IPS-15b (cell line): Measurements from ENCODE around the gene TIMM29.

ENCODE experiments used
- H3K27me3 ChIP-seq: one replicate; pipeline ENCODE4 v1.6.1; 2013; ENCODE audit warnings: low read length; ENCODE audit not compliant: control insufficient read depth, insufficient read depth
- H3K36me3 ChIP-seq: one replicate; pipeline ENCODE4 v1.6.1; 2013; ENCODE audit warnings: low read length; ENCODE audit not compliant: control insufficient read depth, insufficient read depth
- H3K4me1 ChIP-seq: one replicate; pipeline ENCODE4 v1.6.1; 2013; ENCODE audit warnings: mild to moderate bottlenecking, low read length; ENCODE audit not compliant: control insufficient read depth, insufficient read depth
- H3K4me3 ChIP-seq: one replicate; pipeline ENCODE4 v1.5.1; 2013; ENCODE audit warnings: low read depth, low read length
- H3K9ac ChIP-seq: one replicate; pipeline ENCODE4 v1.6.1; 2013; ENCODE audit warnings: low read depth, mild to moderate bottlenecking, low read length
- H3K9me3 ChIP-seq: one replicate; pipeline ENCODE4 v1.6.1; 2013; ENCODE audit warnings: mild to moderate bottlenecking, low read length; ENCODE audit not compliant: control insufficient read depth, insufficient read depth

Gene TIMM29

DNA sequence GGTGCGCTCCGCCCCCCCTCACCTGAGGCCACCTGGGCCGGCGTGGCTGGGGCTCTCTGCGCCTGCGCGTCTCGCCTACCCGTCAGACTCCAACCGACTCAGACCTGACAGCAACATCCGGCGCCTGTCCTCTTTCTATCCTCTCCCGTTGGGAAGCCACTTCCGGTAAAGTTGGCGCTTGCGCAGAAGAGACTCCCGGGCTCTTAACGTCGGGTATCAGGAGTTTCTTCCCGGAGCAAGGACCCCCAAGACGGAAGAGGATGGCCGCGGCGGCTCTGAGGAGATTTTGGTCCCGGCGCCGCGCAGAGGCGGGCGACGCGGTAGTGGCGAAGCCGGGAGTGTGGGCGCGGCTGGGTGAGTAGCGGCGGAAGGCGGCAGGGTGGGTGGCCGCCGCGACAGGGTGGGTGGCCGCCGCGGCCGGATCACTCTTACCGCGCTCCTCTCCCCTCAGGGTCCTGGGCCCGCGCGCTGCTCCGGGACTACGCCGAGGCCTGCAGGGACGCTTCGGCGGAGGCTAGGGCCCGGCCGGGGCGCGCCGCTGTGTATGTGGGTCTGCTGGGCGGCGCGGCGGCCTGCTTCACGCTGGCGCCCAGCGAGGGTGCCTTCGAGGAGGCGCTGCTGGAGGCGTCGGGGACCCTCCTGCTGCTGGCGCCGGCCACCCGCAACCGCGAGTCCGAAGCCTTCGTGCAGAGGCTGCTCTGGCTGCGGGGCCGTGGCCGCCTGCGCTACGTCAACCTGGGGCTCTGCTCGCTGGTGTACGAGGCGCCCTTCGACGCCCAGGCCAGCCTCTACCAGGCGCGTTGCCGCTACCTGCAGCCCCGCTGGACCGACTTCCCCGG, at the start of gene TIMM29, which contains the start of gene YIPF2:
TSS of gene TIMM29 (plus strand) at position 249 of the 839 bp plus-strand sequence. CDS start at position 261, 12 bp downstream.
TSS of gene YIPF2 (minus strand) at position 77 of the 839 bp plus-strand sequence. CDS start 229 bp downstream, outside the sequence.
- peak within 1 kb of the TSS; percentile 85 for H3K4me3 ChIP-seq
- peaks cover 3% of the 10 kb centered on the region for H3K4me1 ChIP-seq
- H3K9me3 ChIP-seq: no peaks in the 10 kb centered on the region
- H3K36me3 ChIP-seq: peaks cover 21% of the 10 kb centered on the region
- peak within 1 kb of the TSS; percentile 87 for H3K9ac ChIP-seq
- no peaks in the 10 kb centered on the region for H3K27me3 ChIP-seq

DNA sequence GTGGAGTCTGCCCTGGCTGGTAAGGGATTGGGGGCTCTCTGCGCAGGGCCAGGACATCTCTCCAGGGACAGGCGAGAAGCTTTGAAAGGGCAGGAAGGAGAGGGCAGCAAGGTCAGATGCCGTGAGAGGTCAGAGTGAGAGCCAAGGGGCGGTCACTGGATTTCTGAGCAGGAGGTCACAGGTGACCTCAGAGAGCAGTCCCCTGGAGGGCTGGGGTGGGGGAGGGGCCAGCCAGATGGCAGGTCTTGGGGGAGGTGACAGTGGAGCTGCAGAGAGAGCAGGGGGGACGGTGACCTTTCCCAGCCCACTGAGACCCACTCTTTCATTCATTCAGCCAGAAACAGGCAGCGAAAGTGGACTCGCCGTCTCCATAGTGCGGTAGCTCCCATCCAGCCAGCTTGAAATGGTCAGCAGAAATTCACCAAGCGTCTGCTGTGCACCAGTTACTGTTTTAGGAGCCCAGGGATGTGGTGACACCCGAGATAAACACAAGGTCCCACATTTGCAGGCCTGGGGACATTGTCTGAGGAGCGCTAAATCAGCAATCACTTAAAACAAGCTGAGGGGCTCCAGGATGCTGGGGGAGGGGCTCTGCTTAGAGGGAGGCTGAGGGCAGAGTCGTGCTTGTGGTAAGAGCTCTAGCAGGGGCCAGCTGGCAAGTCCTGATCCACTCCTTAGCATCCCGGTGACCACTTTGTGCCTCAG, 47.1 kb upstream of the TIMM29 start:
- Histone ChIP-seq H3K9ac (no peak overlapping the region), H3K4me3 (no peak overlapping the region), H3K27me3 (no peaks in the 10 kb centered on the region), H3K4me1 (peaks cover 25% of the 10 kb centered on the region), H3K9me3 (no peaks in the 10 kb centered on the region), H3K36me3 (no peaks in the 10 kb centered on the region)

DNA sequence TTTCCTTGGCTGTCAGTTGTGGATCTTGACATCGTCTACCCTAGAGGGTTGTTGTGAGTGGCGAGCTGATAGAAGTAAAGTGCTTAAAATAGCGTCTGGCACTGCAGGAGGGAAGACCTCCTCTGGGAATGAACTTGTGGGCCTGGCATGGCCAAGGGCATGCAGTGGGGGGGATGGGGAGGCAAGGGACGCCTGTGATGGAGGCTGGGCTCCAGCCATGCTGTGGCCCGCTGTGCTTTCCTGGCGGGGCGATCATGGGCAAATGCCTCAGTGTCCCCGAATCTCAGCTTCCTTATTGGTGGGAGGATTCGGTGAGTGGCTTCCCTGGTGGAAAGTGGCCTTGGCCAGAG, 46.5 kb upstream of the TIMM29 start:
- Histone ChIP-seq H3K4me3 (no peak overlapping the region), H3K9ac (no peak overlapping the region), H3K9me3 (no peaks in the 10 kb centered on the region), H3K4me1 (peaks cover 27% of the 10 kb centered on the region), H3K36me3 (peaks cover 3% of the 10 kb centered on the region), H3K27me3 (no peaks in the 10 kb centered on the region)

DNA sequence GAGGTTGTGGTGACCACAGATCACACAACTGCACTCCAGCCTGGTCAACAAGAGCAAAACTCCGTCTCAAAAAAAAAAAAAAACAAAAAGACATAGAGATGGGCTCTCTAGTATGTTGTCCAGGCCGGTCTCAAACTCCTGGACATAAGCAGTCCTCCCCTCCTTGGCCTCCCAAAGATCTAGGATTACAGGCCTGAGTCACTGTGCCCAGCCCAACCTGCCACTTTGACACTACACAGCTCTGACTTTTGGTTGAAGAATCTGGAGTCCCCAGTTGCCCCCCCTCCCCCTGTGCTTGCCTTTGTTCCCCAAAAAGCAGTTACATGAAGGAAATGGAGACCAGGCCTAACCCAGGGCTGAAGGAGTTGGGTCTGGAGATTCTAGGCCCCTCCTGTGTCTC, 44.3 kb upstream of the TIMM29 start:
- Histone ChIP-seq H3K36me3 (peaks cover 4% of the 10 kb centered on the region), H3K4me3 (no peak overlapping the region), H3K9me3 (no peaks in the 10 kb centered on the region), H3K27me3 (no peaks in the 10 kb centered on the region), H3K4me1 (peaks cover 38% of the 10 kb centered on the region), H3K9ac (no peak overlapping the region)

DNA sequence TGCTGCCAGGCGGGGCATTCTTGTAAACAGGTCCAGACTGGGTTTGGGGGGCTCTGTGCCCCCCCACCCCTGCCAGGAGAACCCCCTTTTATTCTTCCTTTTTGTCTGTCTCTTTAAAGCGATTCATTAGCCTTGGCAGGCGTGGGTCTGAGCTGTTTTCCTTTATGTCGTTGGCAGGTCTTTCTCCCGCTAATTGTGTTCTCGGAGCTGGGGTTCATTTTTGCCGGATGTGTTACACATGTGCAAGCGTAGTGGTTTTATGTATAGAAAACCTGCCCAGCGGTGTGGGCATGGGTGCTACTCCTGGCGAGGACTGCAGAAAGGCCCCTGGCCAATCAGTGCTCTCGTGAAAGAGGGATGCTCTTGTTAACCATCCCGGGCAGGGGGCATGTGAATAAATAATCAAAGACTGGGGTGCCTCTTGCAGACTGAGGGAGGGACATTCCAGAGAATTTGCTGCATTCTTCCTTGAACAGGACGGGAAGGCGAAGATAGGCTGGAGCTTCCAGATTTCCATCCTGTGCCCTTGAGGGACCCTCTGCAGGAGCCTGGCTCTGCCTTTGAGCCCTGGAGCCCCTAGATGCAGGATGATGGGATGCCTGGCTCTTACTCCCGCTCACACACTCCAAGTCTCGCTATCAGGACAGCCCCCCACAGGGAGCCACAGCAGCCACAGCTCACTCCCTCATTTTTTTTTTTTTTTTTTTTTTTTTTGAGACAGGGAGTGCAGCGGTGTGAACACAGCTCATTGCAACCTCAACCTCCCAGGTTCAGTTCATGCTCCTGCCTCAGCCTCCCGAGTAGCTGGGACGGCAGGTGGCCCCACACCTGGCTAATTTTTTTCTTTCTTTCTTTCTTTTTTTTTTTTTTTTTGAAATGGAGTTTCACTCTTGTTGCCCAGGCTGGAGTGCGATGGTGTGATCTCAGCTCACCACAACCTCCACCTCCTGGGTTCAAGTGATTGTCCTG, 43.1 kb upstream of the TIMM29 start:
- H3K36me3 ChIP-seq: peaks cover 4% of the 10 kb centered on the region
- no peak overlapping the region for H3K4me3 ChIP-seq
- peaks cover 30% of the 10 kb centered on the region for H3K4me1 ChIP-seq
- H3K9ac ChIP-seq: no peak overlapping the region
- no peaks in the 10 kb centered on the region for H3K27me3 ChIP-seq
- H3K9me3 ChIP-seq: no peaks in the 10 kb centered on the region

DNA sequence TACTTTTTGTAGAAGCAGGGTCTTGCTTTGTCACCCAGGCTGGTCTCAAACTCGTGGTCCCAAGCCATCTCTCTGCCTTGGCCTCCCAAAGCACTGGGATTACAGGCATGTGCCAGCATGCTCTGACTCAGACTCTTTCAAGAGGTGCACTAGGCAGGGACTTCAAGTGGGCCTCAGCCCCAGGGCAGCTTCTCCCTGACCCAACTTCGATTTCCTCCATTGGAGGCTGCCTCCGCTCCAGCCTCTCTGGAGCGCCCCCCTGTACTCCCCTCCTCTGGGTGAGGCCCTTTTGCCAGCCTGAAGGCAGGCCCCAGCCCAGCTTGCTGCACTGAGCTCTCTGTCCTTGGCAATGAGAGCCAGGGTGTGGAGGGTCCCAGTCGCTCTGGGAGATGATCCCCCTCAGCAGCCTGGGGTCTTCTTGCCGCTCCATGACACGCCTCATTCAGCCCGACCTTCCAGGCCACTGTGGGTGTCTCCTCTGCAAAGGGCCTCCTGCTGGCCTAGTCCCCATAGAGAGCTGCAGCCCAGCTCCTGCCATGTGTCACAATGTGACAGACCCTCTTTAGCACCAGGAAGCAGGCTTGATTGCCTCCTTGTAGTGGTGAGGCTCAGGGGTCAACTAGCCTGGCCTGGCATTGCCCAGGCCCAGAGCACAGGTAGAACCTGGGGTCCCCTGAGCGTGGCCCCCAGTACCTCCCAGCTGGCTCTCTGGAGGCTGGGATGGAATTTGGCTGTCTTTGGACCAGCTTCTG, 40.8 kb upstream of the TIMM29 start:
- Histone ChIP-seq H3K27me3 (no peaks in the 10 kb centered on the region), H3K36me3 (peaks cover 4% of the 10 kb centered on the region), H3K4me1 (peaks cover 31% of the 10 kb centered on the region), H3K9ac (peak overlapping the region; percentile 79), H3K9me3 (no peaks in the 10 kb centered on the region), H3K4me3 (no peak overlapping the region)

DNA sequence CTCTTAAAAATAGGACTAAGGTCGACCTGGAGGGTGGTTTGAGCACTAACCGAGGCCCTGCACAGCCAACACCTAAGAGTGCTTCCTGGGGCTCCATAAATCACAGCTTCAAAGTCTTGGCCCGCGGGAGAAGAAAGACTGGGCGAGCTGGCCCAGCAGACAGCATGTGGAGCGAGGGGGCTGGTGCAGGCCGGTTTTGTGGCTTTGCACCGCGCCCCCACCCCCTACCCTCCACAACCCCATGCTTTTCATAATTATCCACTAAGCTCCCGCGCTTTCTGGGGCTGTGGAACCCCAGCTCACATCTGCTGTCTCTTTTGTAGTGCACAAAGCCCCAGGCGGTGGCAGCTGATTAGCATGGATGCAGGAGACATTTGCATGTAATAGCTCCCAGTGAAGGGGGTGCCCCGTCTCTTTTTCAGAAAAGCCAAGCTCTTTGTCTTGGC, 40.2 kb upstream of the TIMM29 start:
- H3K9ac ChIP-seq: peak overlapping the region; percentile 79
- H3K36me3 ChIP-seq: peaks cover 4% of the 10 kb centered on the region
- no peaks in the 10 kb centered on the region for H3K9me3 ChIP-seq
- H3K27me3 ChIP-seq: no peaks in the 10 kb centered on the region
- H3K4me3 ChIP-seq: no peak overlapping the region
- peaks cover 31% of the 10 kb centered on the region for H3K4me1 ChIP-seq

DNA sequence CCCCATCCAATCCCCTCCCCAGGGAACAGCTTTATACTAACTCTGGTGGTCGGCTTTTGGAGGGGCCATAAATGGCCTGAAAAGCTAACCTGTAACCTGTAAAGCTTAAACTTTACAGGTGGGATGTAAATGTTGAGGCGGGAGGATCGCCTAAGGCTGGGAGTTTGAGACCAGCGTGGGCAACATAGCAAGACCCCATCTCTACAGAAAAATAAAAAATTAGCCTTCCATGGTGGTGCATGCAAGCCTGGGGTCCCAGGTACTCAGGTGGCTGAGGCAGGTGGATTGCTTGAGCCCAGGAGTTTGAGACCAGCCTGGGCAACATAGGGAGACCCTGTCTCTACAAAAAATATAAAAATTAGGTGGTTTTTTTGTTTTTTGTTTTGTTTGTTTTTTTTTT, 38.7 kb upstream of the TIMM29 start:
- Histone ChIP-seq H3K9ac (no peak overlapping the region), H3K36me3 (peaks cover 4% of the 10 kb centered on the region), H3K4me3 (no peak overlapping the region), H3K9me3 (no peaks in the 10 kb centered on the region), H3K4me1 (peaks cover 38% of the 10 kb centered on the region), H3K27me3 (no peaks in the 10 kb centered on the region)

DNA sequence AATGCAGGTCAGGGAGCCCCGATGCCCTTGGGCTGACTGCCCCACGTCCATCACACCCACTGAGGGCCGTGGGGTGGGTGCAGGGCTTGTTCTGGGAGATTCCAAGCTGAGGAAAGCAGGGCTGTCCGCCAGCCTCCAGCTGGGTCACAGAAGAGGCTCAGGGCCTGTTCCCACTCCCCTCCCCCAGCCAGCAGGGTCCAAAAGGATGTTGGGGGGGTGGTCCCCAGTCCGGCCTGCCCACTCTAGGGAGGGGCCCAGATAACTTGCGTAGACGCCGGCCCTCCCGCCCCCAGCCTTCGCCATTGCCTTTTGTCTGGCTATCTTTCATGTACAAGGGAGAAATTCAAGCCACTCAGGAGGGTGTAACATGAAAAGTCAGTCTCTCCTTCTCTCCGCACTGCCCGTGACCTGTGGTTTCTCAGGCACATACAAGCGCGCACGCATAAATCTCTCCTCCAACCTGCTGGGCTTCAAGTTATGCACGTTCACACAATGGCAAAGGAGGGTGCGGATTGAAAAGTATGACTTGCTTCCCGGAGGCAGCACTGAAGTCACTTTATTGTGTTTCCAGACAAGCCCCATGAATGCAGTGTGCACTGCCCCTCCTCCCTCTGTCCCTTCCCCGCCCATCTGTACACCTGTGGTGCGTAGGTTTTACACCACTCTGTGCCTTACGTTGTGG, 37.1 kb upstream of the TIMM29 start:
- Histone ChIP-seq H3K27me3 (no peaks in the 10 kb centered on the region), H3K4me1 (peaks cover 38% of the 10 kb centered on the region), H3K4me3 (no peak overlapping the region), H3K36me3 (peaks cover 4% of the 10 kb centered on the region), H3K9ac (no peak overlapping the region), H3K9me3 (no peaks in the 10 kb centered on the region)

DNA sequence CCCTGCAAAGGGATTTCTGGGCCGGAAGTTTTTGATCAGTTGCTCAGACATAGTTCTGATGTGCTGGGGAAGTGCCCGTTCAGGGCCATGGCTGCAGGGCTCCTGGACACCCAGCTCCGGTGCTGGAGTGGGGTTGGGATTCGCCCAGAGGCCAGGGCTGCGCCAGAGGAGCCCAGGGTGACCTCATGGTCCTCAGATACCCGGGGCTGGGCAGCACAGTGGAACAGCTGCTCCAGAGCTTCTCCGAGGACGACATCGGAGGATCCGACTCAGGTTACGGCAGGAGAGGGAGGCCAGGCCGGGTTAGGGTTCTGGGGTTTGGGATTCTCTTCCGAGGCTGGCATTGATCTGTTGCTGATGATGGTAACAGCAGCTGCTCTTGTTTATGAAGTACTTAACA, 36.4 kb upstream of the TIMM29 start:
- peaks cover 35% of the 10 kb centered on the region for H3K4me1 ChIP-seq
- H3K4me3 ChIP-seq: no peak overlapping the region
- H3K9me3 ChIP-seq: no peaks in the 10 kb centered on the region
- no peak overlapping the region for H3K9ac ChIP-seq
- H3K27me3 ChIP-seq: no peaks in the 10 kb centered on the region
- H3K36me3 ChIP-seq: no peaks in the 10 kb centered on the region
